H1 (cell line): ENCODE data around the gene CMIP.

Source experiments
- CTCF ChIP-seq, 3 experiments: IDR thresholded peaks; 1 replicate in 2 of 3; 2 replicates in 1 of 3; pipeline versions ENCODE4 v1.5.1 to v1.6.1; 2011; ENCODE audit warnings: low read length in 3 of 3, mild to moderate bottlenecking in 3 of 3, inconsistent platforms in 2 of 3, low read depth in 1 of 3, moderate library complexity in 1 of 3; ENCODE audit not compliant: insufficient read depth in 1 of 3; ENCODE audit errors: control extremely low read depth in 1 of 3
- POLR2A ChIP-seq, 2 experiments: IDR thresholded peaks; 1 replicate in 1 of 2; 2 replicates in 1 of 2; pipeline ENCODE4 v1.6.1; 2011; ENCODE audit warnings: low read depth in 2 of 2, low read length in 2 of 2, mild to moderate bottlenecking in 2 of 2; ENCODE audit errors: control extremely low read depth in 1 of 2
- RAD21 ChIP-seq, 2 experiments: IDR thresholded peaks in 1 of 2; conservative IDR thresholded peaks in 1 of 2; 2 replicates each; pipeline ENCODE4 v1.6.1; 2011; ENCODE audit warnings: low read depth in 2 of 2, low read length in 2 of 2, improper control_type of control experiment in 1 of 2, inconsistent platforms in 1 of 2, mild to moderate bottlenecking in 1 of 2, moderate library complexity in 1 of 2
- RBBP5 ChIP-seq: IDR thresholded peaks from 2 replicates; pipeline ENCODE4 v1.7.1; 2012; ENCODE audit warnings: low read depth, mild to moderate bottlenecking, inconsistent platforms, low read length, moderate library complexity, borderline replicate concordance
- RNF2 ChIP-seq: fragments of 200-900, 300-1000 bp; sonication (generic); IDR thresholded peaks from 2 replicates; pipeline ENCODE4 v1.7.1; 2016; ENCODE audit warnings: borderline replicate concordance, low read depth, mild to moderate bottlenecking, antibody characterized with exemption, low read length; ENCODE audit not compliant: poor library complexity, severe bottlenecking; ENCODE audit errors: missing control alignments
- SP1 ChIP-seq: IDR thresholded peaks from 2 replicates; pipeline ENCODE4 v1.6.1; 2011; ENCODE audit warnings: low read depth, low read length
- SRF ChIP-seq: IDR thresholded peaks from 2 replicates; pipeline ENCODE4 v1.6.1; 2011; ENCODE audit warnings: mild to moderate bottlenecking, low read depth, low read length, moderate library complexity
- USF2 ChIP-seq: IDR thresholded peaks from 2 replicates; pipeline ENCODE4 v1.6.1; 2011; ENCODE audit warnings: low read length, improper control_type of control experiment
- ZNF274 ChIP-seq: IDR thresholded peaks from 2 replicates; pipeline ENCODE4 v1.7.0; 2012; ENCODE audit warnings: low read length, borderline replicate concordance; ENCODE audit errors: extremely low read depth

DNA sequence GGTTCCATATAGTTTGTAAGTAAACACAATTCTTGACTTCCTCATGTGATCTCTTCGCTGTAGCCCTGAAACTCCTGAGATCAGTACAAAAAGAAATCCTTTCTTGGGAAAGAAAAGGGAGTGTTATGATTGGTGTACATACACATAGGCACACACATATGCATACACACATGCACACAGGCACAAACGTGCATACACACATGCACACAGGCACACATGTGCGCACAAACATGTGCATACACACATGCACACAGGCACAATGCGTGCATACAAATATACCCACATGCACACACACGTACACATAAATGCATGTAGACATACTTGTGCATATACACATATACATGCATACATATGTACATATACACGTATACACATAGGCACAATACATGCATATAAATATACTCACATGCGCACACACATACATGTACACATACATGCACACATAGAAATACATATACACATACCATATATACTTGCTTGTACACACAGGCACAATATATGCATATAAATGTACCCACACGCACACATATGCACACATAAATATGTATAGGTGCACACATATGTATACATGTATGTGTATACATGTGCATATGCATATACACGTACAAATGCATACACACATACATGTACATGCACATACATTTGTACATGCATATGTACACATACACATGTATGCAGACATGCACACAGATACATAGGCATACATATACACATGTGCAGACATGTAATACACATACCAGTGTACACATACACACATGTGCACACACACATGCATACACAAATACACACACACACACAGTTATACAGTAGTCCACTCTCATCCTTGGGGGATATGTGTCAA lies 26.4 kb downstream of the CMIP start:
- TF ChIP-seq RNF2 = no peak
- TF ChIP-seq USF2 = no peak
- no peak for TF ChIP-seq CTCF (IDR thresholded peaks at IDR 0.05; ENCODE audit: control extremely low read depth in 1 of 3, insufficient read depth in 1 of 3, low read depth in 1 of 3, low read length in 3 of 3)
- no peak for TF ChIP-seq SP1
- TF ChIP-seq RAD21 (IDR thresholded peaks at IDR 0.05 in 1 of 2, conservative IDR thresholded peaks at IDR 0.05 in 1 of 2; ENCODE audit: low read depth in 2 of 2, low read length in 2 of 2) = no peak
- TF ChIP-seq ZNF274 = no peak
- TF ChIP-seq SRF = no peak
- TF ChIP-seq POLR2A (IDR thresholded peaks at IDR 0.05; ENCODE audit: control extremely low read depth in 1 of 2, low read depth in 2 of 2, low read length in 2 of 2) = no peak
- no peak for TF ChIP-seq RBBP5
